Adipocyte (in vitro differentiated cells): ENCODE measurements around the gene KLHL17.
A peak's percentile ranks its signal among the peaks of the same experiment; 100 is the strongest.

Source experiments
- DNase-seq: peaks from one replicate; pipeline ENCODE4 v3.0.0-alpha.2; 2015; ENCODE audit warnings: low read depth
- H3K27me3 ChIP-seq: replicated peaks from 2 replicates; pipeline ENCODE4 v1.7.0; 2013; ENCODE audit warnings: mild to moderate bottlenecking, low read length, moderate library complexity; ENCODE audit not compliant: control insufficient read depth, insufficient read depth
- H3K36me3 ChIP-seq: 2 replicates; pipeline ENCODE4 v1.7.0; 2013; ENCODE audit warnings: low read length, mild to moderate bottlenecking, moderate library complexity; ENCODE audit not compliant: control insufficient read depth, insufficient read depth, severe bottlenecking
- H3K4me1 ChIP-seq: 2 replicates; pipeline ENCODE4 v1.7.0; 2013; ENCODE audit warnings: mild to moderate bottlenecking, low read length, moderate library complexity; ENCODE audit not compliant: control insufficient read depth, insufficient read depth
- H3K4me3 ChIP-seq: 2 replicates; pipeline ENCODE4 v1.7.0; 2013; ENCODE audit warnings: mild to moderate bottlenecking, low read length, moderate library complexity
- H3K9ac ChIP-seq: 2 replicates; pipeline ENCODE4 v1.7.0; 2013; ENCODE audit warnings: mild to moderate bottlenecking, low read length, moderate library complexity
- H3K9me3 ChIP-seq: 2 replicates; pipeline ENCODE4 v1.7.0; 2013; ENCODE audit warnings: mild to moderate bottlenecking, low read length, moderate library complexity; ENCODE audit not compliant: control insufficient read depth

The KLHL17 gene

GRCh38 chr1:947958-948357 lies 12.4 kb upstream of the KLHL17 start:
- no peaks in the 10 kb centered on the region for H3K9me3 ChIP-seq
- H3K4me3 ChIP-seq, result no peak overlapping the region
- H3K4me1 ChIP-seq, result peaks cover 8% of the 10 kb centered on the region
- H3K27me3 ChIP-seq, result no peaks in the 10 kb centered on the region
- H3K9ac ChIP-seq, result no peak overlapping the region
- peaks cover 68% of the 10 kb centered on the region for H3K36me3 ChIP-seq
- DNase-seq, result no peak

- Histone ChIP-seq H3K27me3 (no peaks in the 10 kb centered on the region), H3K36me3 (peaks cover 88% of the 10 kb centered on the region), H3K9me3 (no peaks in the 10 kb centered on the region), H3K4me1 (no peaks in the 10 kb centered on the region), H3K4me3 (no peak overlapping the region), H3K9ac (no peak overlapping the region)
- no peak for DNase-seq
These were observed 10.1 kb upstream of the KLHL17 start for GRCh38 chr1:950268-950667.

- Histone ChIP-seq H3K27me3 (no peaks in the 10 kb centered on the region), H3K4me1 (no peaks in the 10 kb centered on the region), H3K9ac (no peak overlapping the region), H3K9me3 (no peaks in the 10 kb centered on the region), H3K36me3 (peaks cover 90% of the 10 kb centered on the region), H3K4me3 (no peak overlapping the region)
- no peak for DNase-seq
These were observed 9.5 kb upstream of the KLHL17 start for GRCh38 chr1:950881-951280.

- Histone ChIP-seq H3K9ac (no peak overlapping the region), H3K27me3 (no peaks in the 10 kb centered on the region), H3K36me3 (peaks cover 95% of the 10 kb centered on the region), H3K4me1 (no peaks in the 10 kb centered on the region), H3K4me3 (no peak overlapping the region), H3K9me3 (no peaks in the 10 kb centered on the region)
- peak; percentile 29 for DNase-seq
These were observed 9.0 kb upstream of the KLHL17 start for GRCh38 chr1:951364-951763.

GRCh38 chr1:952201-952600 lies 8.2 kb upstream of the KLHL17 start:
- H3K27me3 ChIP-seq, result no peaks in the 10 kb centered on the region
- H3K36me3 ChIP-seq, result peaks cover 96% of the 10 kb centered on the region
- H3K4me1 ChIP-seq, result peaks cover under 1% of the 10 kb centered on the region
- no peaks in the 10 kb centered on the region for H3K9me3 ChIP-seq
- DNase-seq, result no peak
- H3K4me3 ChIP-seq, result no peak overlapping the region
- no peak overlapping the region for H3K9ac ChIP-seq

GRCh38 chr1:952603-953002 lies 7.8 kb upstream of the KLHL17 start:
- Histone ChIP-seq H3K27me3 (no peaks in the 10 kb centered on the region), H3K9me3 (no peaks in the 10 kb centered on the region), H3K9ac (no peak overlapping the region), H3K4me1 (peaks cover 4% of the 10 kb centered on the region), H3K36me3 (peaks cover 92% of the 10 kb centered on the region), H3K4me3 (no peak overlapping the region)
- DNase-seq, result no peak

- no peaks in the 10 kb centered on the region for H3K9me3 ChIP-seq
- no peak overlapping the region for H3K9ac ChIP-seq
- H3K4me3 ChIP-seq, result no peak overlapping the region
- peaks cover 7% of the 10 kb centered on the region for H3K4me1 ChIP-seq
- H3K27me3 ChIP-seq, result no peaks in the 10 kb centered on the region
- H3K36me3 ChIP-seq, result peaks cover 83% of the 10 kb centered on the region
- DNase-seq, result no peak
These were observed 6.7 kb upstream of the KLHL17 start for GRCh38 chr1:953524-954320.

GRCh38 chr1:954927-955326 lies 5.5 kb upstream of the KLHL17 start:
- DNase-seq, result no peak
- Histone ChIP-seq H3K9ac (no peak overlapping the region), H3K9me3 (no peaks in the 10 kb centered on the region), H3K4me3 (no peak overlapping the region), H3K27me3 (no peaks in the 10 kb centered on the region), H3K4me1 (peaks cover 7% of the 10 kb centered on the region), H3K36me3 (peaks cover 71% of the 10 kb centered on the region)

- peaks cover 66% of the 10 kb centered on the region for H3K36me3 ChIP-seq
- no peak overlapping the region for H3K4me3 ChIP-seq
- no peaks in the 10 kb centered on the region for H3K27me3 ChIP-seq
- H3K9ac ChIP-seq, result no peak overlapping the region
- H3K9me3 ChIP-seq, result no peaks in the 10 kb centered on the region
- peaks cover 7% of the 10 kb centered on the region for H3K4me1 ChIP-seq
- no peak for DNase-seq
These were observed 4.9 kb upstream of the KLHL17 start for GRCh38 chr1:955474-955873.

- Histone ChIP-seq H3K9ac (no peak overlapping the region), H3K27me3 (no peaks in the 10 kb centered on the region), H3K4me3 (no peak overlapping the region), H3K4me1 (peaks cover 7% of the 10 kb centered on the region), H3K9me3 (no peaks in the 10 kb centered on the region), H3K36me3 (peaks cover 55% of the 10 kb centered on the region)
- no peak for DNase-seq
These were observed 3.7 kb upstream of the KLHL17 start for GRCh38 chr1:956636-957035.

- Histone ChIP-seq H3K4me3 (peak within 1 kb of the TSS; percentile 94), H3K9me3 (no peaks in the 10 kb centered on the region), H3K27me3 (no peaks in the 10 kb centered on the region), H3K9ac (peak within 1 kb of the TSS; percentile 94), H3K36me3 (peaks cover 31% of the 10 kb centered on the region), H3K4me1 (peaks cover 7% of the 10 kb centered on the region)
- peak; percentile 96 for DNase-seq
These were observed 1.3 kb upstream of the KLHL17 start, which contains the start of gene NOC2L for GRCh38 chr1:958823-959730. TSS of gene NOC2L (minus strand) at chr1:959256. CDS start at chr1:959240, 16 bp downstream.
